Fibroblast of skin of right biceps (primary cell): ENCODE results near the gene ARHGEF7.
A peak's percentile ranks its signal among the peaks of the same experiment; 100 is the strongest.

Experiments
- DNase-seq: peaks from one replicate; pipeline ENCODE4 v3.0.0-alpha.2; 2013

ARHGEF7 gene

DNA sequence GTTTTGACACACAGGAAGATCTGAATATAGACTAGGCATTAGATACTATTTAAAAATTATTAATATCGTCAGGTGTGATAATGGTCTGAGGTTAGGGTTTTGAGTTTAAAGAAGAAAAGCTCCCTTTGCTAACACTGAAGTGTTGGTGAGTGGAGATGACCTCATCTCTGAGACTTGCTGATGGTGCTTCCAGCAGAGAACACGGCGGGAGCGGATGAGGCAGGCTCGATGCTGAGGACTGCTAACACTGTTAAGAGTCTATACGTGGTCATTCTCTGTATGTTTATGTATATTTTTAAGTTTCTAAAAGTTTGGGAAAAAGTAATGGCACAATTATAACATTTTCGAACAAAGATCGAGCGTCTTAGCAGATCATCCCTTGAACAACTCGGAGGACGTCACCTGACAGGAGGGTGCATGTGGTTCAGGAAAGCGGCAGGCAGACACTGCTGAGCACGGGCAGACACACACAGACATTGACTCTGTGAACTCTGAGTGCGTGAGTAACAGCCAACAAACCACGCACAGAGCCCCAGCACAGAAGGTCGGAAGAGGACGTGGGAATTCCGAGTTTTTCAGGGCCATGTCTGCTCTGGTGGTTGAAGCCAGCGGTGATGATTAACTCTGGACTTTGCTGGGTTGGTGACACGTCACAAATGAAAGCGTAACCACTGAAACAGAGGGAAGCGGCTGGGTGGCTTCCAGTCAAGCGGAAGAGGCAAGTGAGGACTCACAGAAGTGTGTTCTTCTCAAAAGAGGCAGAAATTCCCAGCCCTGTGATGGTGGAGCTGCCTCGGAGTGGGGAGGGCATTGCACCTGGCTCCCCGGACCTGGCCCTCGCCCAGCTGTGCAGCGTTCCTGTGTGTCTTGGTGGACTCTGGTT, 113.4 kb downstream of the ARHGEF7 start:
- DNase-seq, result peak; percentile 44

DNA sequence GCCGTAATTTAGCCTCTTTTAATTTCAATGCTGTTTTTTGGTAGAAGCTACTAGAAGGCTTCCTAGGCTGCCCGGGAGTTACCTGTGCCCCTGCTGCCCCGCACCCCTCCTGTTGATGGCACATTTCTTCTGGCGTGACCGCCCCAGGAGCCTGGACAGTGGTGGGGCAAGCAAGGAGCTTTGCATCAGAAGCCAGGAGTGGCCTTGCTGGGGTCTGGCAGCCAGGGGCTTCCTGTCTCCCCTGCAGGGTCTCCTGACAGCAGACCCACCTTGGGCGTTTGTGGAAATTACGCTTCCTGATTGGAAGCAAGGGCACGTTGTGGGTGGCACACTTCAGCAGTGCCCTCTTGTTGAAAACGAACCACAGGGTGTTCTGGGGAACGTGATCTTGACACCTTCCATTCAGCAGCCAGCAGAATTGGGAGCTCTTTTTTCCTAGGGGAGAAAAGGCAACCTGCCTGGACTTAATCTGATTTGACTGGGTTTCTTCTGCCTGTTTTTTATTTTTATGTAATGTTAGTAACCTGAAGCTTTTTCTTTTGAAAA, 115.3 kb downstream of the ARHGEF7 start:
- DNase-seq, result no peak

DNA sequence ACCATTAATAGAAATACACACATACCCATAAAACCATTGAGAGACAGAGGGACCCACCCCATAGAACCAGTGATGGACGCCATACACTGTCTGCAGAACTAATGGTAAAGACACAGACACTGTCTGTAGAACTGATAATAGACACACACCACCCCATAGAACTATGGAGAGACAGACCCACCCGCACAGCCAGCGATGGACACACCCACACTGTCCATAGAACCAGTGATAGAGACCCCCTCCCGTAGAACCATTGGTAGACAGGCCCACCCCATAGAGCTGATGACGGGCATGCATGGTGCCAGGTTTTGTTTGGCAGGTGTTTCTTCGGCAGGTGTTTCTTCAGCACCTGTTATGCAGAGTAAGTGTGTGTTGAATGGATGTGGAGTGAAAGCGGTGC, 117.1 kb downstream of the ARHGEF7 start:
- no peak for DNase-seq

DNA sequence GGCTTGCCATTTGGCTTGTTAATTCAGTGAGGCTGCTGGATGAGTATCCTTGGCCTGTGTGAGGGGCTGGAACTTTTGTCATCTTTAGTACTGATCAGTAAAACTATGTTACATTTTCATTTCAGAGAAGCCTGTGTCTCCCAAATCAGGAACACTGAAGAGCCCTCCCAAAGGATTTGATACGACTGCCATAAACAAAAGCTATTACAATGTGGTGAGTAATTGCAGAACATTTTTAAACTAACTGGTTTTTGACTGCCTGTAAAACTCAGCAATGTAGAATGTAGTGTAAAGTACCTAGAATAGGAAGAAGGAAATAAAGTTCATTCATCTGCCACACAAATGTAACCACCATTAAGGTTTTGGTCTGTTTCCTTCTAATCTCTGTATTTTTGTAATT, 118.0 kb downstream of the ARHGEF7 start:
- no peak for DNase-seq

DNA sequence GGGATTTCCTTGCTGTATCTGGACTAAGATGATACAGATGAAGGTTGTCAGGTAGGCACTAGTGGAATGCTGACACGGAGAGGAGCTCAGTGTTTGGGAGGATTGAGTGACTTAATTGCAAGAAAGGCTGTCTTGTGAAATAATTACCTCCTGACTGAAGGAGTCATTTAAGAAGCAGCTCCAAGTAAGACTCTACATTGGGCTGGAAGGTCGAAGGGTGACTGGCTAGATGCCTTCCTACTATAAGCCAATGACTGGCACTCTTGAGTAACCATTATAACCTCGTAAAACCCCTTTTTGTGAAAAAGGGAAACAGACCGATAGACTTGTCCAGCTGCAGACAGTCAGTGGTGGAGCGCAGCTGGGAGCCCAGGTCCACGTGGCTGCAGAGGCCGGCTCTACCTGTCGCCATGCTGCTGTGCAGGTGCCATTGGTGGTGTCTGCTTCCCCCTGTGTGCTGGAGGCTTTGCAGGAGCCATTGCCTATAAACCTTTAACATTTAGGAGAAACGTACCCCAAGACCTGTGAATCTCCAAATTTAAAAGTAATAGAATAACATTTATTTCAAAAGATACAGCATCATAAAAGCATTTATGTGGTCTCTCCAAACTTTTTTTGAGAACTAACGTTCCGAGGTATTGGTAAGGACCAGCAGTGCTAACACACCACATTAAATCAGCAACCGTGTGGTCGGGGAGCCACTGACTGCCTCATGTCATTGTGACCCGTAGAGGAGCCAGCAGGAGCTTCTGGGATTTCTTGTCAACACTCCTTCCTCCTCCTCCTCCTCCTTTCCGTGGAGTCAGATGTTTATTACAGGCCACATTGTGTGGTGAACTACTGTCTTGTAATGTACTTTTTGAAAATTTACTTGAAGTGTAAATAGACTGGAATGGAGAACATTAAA, 124.9 kb downstream of the ARHGEF7 start:
- no peak for DNase-seq

DNA sequence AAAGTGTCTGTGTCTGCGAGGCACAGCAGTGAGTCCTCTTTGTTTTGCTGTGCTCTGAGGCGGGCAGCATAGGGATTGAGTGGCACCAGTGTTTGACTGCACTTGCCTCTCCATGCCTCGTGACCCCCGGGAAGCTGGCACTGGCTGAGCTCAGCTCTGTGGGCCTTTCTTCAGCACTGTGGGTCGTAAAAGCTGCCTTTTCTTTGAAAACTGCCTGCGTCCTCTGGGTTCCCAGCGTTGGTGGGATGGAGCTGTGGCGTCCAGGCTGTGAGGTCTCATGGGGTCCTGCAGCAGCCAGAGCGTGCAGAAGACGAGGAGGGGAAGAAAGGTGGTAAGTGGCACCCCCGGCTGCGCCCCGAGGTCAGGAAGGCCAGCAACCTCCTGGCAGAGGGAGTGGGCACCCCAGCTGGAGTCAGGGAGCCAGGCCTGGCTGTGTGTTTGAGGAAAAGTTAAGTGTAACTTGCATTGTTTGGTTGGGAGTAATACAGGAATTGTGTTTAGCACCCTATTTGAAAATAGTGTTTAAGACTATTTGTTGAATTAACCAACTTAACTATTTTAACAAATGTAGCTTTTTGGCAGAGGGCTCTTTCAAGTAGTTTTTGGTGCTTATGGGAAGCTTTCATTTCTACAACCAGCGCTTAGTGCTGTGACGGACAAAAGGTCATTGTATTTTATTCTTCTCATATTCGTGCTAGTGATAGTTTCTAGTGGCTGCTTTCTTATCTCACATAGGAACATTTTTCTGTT, 126.1 kb downstream of the ARHGEF7 start:
- DNase-seq, result no peak

DNA sequence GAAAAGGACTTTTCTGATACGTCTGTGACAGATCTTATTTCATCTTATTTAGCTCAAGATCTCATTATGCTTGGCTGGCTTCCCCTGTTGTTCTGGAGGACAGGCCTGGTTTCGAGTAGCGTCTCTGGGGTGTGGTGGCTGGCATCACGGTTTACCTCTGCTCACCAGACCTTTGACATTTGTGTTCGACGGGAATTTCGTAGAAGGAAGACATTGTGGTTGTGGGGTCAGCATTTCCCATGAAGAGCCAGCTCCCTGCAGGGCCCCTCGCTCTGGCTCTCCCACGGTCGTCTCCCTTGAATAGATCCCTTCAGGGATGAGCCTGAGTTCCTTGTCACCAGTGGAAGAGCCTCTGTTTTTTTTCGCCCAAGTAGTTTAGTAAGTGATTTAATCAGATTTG, 126.8 kb downstream of the ARHGEF7 start:
- no peak for DNase-seq

DNA sequence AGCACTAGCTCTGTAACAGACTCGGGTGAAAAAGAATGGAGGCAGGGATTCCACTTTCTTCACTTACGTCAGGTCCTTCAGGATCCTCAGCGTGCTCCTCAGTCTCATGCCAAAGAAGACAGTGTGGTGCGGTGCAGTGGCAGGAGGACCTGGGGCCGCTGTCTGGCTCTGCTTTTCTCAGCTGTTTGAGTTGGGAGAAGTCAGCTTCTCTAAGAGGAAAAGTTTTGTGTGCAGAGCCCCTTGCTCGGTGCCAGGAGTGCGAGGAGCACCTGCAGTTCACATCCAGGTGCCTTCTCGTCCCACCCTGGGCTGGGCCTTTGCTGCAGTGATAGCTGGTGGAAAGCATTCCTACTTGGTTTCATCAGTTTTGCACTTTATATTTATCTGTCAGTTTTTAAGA, 127.5 kb downstream of the ARHGEF7 start:
- DNase-seq, result no peak

DNA sequence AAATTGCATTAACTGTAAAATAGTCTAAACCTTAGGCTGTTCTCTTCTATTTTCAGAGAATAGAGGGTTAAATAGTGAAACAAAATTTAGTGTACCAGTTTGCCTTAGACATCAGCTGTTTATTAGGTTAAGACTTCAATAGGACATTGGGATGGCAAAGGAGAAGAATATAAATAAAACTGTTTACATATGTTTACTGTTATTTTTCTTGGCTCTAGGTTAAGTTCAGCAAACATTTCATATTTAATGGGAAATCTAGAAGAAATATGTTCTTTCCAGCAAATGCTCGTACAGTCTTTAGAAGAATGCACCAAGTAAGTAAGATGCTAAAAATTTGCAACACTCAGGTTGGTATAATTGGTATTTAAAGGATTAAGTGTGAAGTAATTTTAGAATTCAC, 128.9 kb downstream of the ARHGEF7 start:
- no peak for DNase-seq

DNA sequence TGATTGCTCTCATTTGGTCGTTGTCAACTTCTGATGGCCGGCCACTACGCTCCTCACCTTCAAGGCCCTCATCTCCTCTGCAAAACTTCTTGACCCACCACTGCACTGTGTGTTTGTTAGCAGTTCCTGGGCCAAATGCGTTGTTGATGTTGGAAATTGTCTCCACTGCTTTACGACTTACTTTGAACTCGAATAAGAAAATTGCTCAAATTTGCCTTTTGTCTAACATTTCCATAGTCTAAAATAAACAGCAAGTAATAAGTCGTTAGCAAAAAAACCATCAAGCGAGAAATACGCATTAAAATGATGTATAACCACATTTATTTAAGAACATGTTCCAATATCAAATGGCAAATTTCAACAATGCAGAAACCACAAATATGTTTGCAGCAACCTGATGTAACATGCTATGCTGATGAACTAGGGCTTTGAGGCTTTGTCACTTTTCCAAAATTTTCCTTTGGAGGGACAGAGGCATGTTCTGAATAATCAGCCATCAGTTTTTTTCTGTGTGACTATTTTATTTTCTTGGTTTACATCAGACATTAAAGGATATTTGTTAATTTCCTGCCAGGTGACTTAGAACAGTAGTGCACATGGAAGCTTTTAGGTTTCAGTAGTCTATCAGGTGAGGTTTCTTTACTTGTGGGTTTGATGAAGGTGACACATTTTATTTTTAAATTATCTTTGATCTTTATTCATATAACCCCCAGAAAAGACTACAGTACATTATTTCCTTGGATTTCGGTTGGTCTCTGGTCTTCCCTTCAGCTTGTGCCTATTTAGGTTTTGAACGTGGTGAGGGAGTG, 130.7 kb downstream of the ARHGEF7 start:
- peak; percentile 81 for DNase-seq

DNA sequence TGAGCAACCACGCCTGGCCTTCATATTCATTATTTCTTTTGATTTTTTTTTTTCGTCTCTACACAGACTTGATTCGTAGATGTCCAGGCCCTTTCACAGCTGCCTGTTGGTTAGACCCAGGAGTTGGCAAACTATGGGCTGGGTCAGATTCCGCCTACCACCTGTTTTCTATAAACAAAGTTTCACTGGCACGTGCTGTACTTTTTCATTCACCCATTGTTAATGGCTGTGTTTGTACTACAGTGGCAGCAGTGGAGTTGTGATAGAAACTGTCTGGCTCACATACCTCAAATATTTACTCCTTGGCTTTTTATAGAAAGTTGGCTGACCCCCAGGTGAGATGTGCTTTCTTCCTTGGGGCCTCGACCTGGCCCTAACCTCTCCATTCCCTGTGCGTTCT, 132.4 kb downstream of the ARHGEF7 start:
- DNase-seq, result peak; percentile 16

DNA sequence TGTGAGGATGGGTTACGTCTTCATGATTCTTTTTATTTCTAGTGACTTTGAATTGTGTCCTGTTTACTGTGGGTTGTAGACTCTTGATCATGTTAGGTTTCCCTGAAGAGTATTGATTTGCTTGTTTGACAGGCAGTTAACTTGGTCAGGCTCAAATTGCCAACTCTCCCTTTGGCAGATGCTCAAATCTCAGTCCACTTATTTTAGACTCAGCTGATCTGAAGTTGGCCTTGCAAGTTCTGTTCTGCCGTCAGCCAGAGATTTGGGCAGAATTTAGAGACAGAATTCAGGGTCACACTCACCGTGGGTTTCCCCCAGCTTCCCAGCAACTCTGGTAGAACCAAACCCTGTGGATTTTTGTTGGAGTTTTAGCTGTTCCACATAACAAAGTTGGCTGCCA, 133.7 kb downstream of the ARHGEF7 start:
- no peak for DNase-seq

DNA sequence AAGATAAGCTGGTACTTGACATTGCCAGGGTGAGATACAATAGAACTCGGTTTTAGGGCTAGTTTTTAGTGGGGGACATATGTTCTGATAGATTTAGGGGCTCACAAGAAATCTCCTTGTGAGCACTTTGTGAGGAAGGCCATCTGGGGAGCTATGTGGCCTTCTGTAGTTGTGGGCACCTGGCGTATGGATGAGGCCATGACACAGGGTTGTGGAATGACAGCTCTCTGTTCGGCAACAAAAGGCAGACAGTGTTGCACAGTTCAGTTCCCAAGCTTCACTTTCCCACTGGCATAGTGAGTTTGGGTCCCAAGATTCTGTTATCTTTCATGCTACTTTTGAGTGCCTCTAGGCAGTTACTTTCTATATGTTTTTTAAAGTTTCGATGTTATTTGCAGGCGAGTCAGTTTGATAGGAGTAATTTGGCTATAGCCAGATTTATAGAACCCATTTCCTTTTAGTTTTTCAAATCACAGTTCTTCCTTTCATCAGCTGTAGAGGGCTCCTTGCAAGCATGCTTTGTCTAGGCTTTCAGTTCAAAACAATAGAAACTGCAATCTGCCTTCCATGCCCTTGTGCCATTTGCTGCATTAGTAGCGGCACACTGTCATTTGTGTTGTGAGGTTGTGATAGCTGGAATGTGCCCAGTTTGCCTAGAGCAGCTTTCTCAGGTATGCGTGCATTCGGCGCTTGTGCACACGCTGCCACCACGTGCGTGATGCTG, 134.7 kb downstream of the ARHGEF7 start:
- DNase-seq, result peak; percentile 22

DNA sequence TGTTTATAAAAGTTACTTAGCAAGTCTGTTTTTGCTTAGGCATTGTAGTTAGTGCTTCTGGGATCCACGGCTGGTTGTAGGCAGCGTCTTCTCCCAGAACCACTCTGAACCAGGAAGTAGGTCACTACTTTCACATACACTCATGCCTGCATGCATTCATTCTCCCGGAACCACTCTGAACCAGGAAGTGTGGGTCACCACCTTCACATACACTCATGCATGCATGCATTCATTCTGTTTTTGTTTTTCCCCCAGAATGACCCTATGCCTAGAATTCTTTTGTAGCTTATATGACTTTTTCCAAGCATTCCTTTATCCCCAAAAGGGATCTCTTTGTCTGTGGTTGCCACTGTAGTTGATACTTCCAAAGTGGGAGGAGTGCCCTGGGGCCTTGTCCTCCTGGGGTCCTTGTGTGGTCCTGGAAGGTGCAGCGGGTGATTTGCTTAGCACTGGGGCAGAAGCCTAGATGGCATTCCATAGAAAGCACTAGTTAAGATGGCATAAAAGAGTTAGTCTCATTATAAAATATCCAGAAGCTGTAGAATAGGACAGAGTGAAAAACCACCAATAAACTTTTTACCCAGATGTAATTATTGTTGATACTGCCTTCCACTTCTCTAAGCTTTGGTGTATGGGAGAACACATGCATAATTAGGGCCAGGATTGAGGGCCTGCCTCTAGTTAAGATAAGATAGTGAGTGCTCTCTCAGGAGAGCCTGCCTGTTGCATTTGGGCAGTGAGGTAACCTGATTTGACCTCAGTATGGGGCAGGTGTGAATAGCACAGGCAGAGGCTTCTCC, 136.7 kb downstream of the ARHGEF7 start:
- peak; percentile 54 for DNase-seq

DNA sequence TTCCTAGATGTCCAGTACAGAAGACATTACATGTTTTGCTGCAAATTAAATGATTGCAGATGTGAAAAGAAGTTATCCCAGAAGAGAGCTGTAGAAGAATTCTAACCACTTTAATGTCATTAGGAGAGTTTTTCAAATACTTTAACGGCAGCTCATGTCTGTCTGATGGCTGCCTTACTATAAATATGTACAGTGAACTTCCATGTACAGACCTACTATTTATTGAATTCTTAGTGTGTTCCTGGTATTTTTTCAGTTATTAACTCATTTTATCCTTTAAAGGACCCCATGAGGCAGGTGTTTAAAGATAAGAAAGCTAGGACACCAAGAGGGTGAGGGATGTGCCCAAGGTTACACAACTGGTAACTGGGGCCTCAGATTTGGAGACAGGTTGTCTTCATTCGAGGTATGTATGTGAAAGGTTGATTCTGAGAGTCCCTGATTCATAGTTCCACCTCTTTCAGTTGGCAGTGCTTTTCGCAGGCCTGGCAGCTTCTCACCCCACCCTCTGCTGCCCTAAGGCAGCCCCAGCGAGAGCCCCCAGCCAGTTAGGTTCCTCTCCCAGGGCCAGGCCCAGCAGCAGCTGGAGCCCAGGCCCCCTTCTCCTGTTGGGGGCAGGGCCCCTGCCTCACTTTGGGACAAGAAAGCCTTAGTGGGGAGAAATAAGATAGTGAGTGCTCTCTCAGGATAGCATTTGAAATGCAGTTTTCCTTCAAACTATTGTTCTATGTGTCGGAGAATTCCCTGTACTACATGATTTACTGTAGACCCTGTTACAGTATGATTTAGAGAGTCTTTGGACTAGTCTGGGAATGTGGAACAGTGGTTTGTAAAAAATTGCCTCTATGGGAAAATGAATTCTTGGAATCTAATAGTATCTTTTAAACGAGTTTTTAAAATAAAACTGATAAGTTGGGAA, 137.6 kb downstream of the ARHGEF7 start:
- peak; percentile 80 for DNase-seq

DNA sequence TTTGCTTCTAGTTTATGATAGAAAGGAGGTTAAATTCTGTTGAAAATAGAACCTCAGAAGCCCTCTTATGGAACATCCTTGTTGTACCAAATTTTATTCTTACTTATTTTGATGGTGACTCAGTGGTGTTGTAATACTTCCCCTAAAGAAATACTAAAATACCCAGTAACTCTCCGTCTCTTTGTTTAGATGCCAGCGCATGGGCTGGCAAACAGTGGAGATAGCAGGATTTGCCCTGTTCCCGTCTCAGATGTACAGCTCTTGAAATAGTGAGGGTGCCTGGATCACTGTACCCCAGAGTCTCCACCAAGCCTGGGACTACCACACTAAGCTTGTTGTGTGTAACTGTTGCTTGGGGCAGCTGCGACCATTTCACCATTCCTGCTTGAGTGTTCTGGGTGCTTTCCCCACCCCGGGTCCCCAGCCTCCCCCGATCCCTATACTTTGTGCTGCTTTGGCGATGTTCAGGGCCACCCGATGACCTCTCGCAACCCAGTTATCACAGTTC, 138.3 kb downstream of the ARHGEF7 start:
- peak; percentile 21 for DNase-seq

DNA sequence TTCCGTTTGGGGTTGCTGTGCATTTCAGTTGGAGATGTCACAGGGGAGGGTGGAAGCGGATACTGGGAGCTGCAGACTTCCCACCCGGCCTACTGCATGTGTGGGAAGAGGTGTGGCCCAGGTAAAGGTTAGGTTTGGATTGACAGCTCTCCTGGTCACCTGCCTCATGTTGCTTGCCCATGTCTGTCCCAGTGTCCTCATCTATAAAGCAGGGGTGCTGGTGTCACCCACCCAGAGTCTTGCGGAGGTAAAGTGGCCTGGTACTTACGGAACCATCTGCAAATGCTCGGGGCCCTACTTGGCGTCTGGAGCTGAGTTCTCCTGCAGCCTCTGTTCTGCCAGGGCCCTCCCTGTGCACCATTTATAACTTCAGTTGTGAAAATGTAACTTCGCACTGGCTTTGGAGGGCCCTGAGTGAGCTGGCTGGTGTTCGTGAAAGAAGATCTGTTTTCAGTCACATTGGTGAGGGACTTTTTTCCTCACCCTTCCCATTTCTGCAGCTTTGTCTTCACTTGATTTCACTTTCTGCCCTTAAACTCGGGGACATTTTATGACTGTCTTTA, 140.2 kb downstream of the ARHGEF7 start:
- DNase-seq, result no peak

DNA sequence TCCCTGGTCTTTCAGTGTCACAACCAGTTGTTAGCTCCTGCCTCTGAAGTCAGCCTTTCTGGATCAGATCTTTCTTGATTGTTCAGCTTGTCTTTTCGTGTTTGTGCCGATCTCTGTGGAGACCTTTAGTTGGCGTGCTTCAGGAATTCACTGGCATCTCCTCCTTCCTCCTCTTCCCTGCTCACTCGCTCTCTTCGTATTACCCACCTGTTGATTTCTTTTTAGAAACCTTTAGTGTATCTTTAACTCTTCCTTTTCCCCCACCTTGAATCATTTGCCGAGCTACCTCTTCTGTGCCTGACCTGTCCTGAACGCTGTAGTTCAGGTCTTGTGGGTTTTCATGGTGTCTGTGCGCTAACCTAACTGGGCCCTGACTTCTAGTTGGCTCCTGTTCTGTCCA, 141.3 kb downstream of the ARHGEF7 start:
- DNase-seq, result no peak

DNA sequence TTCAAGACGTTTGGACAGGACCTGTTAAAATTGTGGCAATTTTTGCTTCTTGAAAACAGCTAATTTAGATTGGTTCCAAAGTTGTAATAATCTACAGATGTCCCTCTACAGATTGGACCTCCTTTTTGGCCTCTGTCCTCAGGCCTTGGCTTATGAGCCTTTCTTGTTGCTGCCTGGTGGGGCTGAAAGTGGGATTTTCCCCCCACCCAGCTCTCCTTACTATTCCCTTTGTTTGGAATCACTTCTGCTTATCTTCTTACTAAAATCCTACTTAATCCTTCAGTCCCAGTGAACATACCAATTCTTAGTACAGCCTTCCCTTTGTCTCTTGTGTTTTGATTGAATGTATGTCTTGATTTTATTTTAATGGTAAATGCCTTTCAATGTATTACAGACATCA, 141.8 kb downstream of the ARHGEF7 start:
- DNase-seq, result no peak
